ENCODE results near the gene PROK1.

DNA sequence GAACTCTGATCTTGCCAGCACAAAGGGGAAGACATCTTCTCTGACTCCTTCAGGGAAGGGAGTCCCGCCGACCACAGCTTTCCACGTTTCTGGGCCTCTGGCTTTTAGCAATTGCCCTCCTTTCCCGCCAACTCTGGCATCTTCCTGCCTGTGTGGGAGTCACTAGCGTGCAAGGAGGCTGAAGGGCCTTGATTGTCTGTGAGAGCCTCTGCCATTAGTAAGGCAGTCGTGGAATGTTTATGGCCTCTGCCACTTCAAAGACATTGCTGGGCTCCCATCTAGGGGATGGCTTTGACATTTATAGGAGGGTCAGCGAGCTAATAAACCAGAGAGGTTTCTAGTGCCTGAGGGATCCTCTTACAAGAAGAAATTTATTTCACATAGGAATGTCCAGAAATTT is 14.3 kb upstream of the PROK1 start:
- TF ChIP-seq, protein P1, sequence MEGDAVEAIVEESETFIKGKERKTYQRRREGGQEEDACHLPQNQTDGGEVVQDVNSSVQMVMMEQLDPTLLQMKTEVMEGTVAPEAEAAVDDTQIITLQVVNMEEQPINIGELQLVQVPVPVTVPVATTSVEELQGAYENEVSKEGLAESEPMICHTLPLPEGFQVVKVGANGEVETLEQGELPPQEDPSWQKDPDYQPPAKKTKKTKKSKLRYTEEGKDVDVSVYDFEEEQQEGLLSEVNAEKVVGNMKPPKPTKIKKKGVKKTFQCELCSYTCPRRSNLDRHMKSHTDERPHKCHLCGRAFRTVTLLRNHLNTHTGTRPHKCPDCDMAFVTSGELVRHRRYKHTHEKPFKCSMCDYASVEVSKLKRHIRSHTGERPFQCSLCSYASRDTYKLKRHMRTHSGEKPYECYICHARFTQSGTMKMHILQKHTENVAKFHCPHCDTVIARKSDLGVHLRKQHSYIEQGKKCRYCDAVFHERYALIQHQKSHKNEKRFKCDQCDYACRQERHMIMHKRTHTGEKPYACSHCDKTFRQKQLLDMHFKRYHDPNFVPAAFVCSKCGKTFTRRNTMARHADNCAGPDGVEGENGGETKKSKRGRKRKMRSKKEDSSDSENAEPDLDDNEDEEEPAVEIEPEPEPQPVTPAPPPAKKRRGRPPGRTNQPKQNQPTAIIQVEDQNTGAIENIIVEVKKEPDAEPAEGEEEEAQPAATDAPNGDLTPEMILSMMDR (IDR thresholded peaks at IDR 0.05): no peak
- no peak for TF ChIP-seq POLR2A (IDR thresholded peaks at IDR 0.05)
